Ectodermal cell (in vitro differentiated cells): ENCODE measurements around the gene TRIM56.
"Not testable (repeated sequence)": the region's sequence is repeated elsewhere in the genome, so short reads cannot be mapped to it uniquely, and the experiment has no call there.

Experiments used
- H3K27ac ChIP-seq: 2 replicates; pipeline ENCODE4 v1.7.0; 2013; ENCODE audit warnings: mild to moderate bottlenecking, low read depth, low read length; ENCODE audit not compliant: insufficient read depth, poor library complexity, severe bottlenecking
- H3K27me3 ChIP-seq: 2 replicates; pipeline ENCODE4 v1.7.0; 2013; ENCODE audit warnings: mild to moderate bottlenecking, low read length; ENCODE audit not compliant: insufficient read depth, control insufficient read depth, poor library complexity, severe bottlenecking
- H3K36me3 ChIP-seq: one replicate; pipeline ENCODE4 v1.7.0; 2013; ENCODE audit warnings: low read length; ENCODE audit not compliant: control insufficient read depth, insufficient read depth
- H3K4me1 ChIP-seq: one replicate; pipeline ENCODE4 v1.7.0; 2013; ENCODE audit warnings: low read length; ENCODE audit not compliant: control insufficient read depth, insufficient read depth
- H3K4me3 ChIP-seq: 2 replicates; pipeline ENCODE4 v1.7.0; 2013; ENCODE audit warnings: low read depth, low read length, control low read depth; ENCODE audit not compliant: insufficient read depth
- H3K9me3 ChIP-seq: 2 replicates; pipeline ENCODE4 v1.7.0; 2013; ENCODE audit warnings: mild to moderate bottlenecking, low read length, moderate library complexity; ENCODE audit not compliant: control insufficient read depth
- WGBS, 2 experiments: methylation state at CpG; one replicate each; pipeline ENCODE4 v1.1.7; 2013; ENCODE audit warnings: missing lambda C conversion rate in 2 of 2; 5-methylcytosine and 5-hydroxymethylcytosine counted together

The TRIM56 gene

GRCh38 chr7:101068401-101068800 lies 16.9 kb upstream of the TRIM56 start:
- Histone ChIP-seq H3K9me3 (no peaks in the 10 kb centered on the region), H3K4me3 (no peak overlapping the region), H3K27me3 (no peaks in the 10 kb centered on the region), H3K4me1 (peaks cover 11% of the 10 kb centered on the region), H3K27ac (no peak overlapping the region), H3K36me3 (no peaks in the 10 kb centered on the region)
- WGBS, 2 experiments = 91 to 93% methylated on average over 10 of the region's 10 CpGs

- not testable (repeated sequence) for H3K4me3 ChIP-seq, H3K27me3 ChIP-seq, H3K36me3 ChIP-seq, H3K27ac ChIP-seq, H3K4me1 ChIP-seq, H3K9me3 ChIP-seq
- 91 to 92% methylated on average over 13 to 14 of the region's 14 CpGs for WGBS, 2 experiments
Observed at GRCh38 chr7:101071362-101072104, 13.7 kb upstream of the TRIM56 start.

- no peaks in the 10 kb centered on the region for H3K9me3 ChIP-seq
- H3K27me3 ChIP-seq = no peaks in the 10 kb centered on the region
- no peak overlapping the region for H3K27ac ChIP-seq
- no peaks in the 10 kb centered on the region for H3K4me1 ChIP-seq
- no peak overlapping the region for H3K4me3 ChIP-seq
- WGBS, 2 experiments = 46 to 54% methylated on average over 3 of the region's 3 CpGs
- no peaks in the 10 kb centered on the region for H3K36me3 ChIP-seq
Observed at GRCh38 chr7:101075646-101076045, 9.6 kb upstream of the TRIM56 start.

- WGBS, 2 experiments = 86 to 88% methylated on average over 8 of the region's 8 CpGs
- H3K27me3 ChIP-seq, H3K27ac ChIP-seq: not testable (repeated sequence)
Observed at GRCh38 chr7:101076183-101076582, 9.1 kb upstream of the TRIM56 start.

GRCh38 chr7:101077303-101078086 lies 7.8 kb upstream of the TRIM56 start:
- Histone ChIP-seq H3K9me3 (no peaks in the 10 kb centered on the region), H3K27me3 (no peaks in the 10 kb centered on the region), H3K36me3 (no peaks in the 10 kb centered on the region), H3K4me1 (no peaks in the 10 kb centered on the region), H3K27ac (no peak overlapping the region), H3K4me3 (no peak overlapping the region)
- 32 to 34% methylated on average over 13 of the region's 13 CpGs for WGBS, 2 experiments

More at GRCh38 chr7:101076183-101076582, 9.1 kb upstream of the TRIM56 start:
- H3K36me3 ChIP-seq, H3K4me1 ChIP-seq, H3K4me3 ChIP-seq, H3K9me3 ChIP-seq: not testable (repeated sequence)

GRCh38 chr7:101081432-101081831 lies 3.8 kb upstream of the TRIM56 start:
- no peaks in the 10 kb centered on the region for H3K4me1 ChIP-seq
- 91 to 96% methylated on average over 1 of the region's 1 CpG for WGBS, 2 experiments
- no peaks in the 10 kb centered on the region for H3K27me3 ChIP-seq
- H3K36me3 ChIP-seq = no peaks in the 10 kb centered on the region
- H3K4me3 ChIP-seq = no peak overlapping the region
- H3K27ac ChIP-seq = no peak overlapping the region
- H3K9me3 ChIP-seq = no peaks in the 10 kb centered on the region

GRCh38 chr7:101084865-101085161 lies 468 bp upstream of the TRIM56 start:
- H3K9me3 ChIP-seq = no peaks in the 10 kb centered on the region
- no peak overlapping the region for H3K27ac ChIP-seq
- no peaks in the 10 kb centered on the region for H3K4me1 ChIP-seq
- no peaks in the 10 kb centered on the region for H3K27me3 ChIP-seq
- 70 to 71% methylated on average over 5 of the region's 5 CpGs for WGBS, 2 experiments
- peak overlapping the region; percentile 50 for H3K4me3 ChIP-seq
- no peaks in the 10 kb centered on the region for H3K36me3 ChIP-seq

GRCh38 chr7:101087334-101088068 lies 2.2 kb downstream of the TRIM56 start:
- Histone ChIP-seq H3K27ac (no peak overlapping the region), H3K9me3 (no peaks in the 10 kb centered on the region), H3K36me3 (no peaks in the 10 kb centered on the region), H3K4me3 (no peak overlapping the region), H3K4me1 (no peaks in the 10 kb centered on the region), H3K27me3 (no peaks in the 10 kb centered on the region)
- WGBS, 2 experiments = 94 to 95% methylated on average over 45 of the region's 45 CpGs

- no peaks in the 10 kb centered on the region for H3K9me3 ChIP-seq
- H3K36me3 ChIP-seq = no peaks in the 10 kb centered on the region
- no peak overlapping the region for H3K4me3 ChIP-seq
- 96% methylated on average over 21 of the region's 21 CpGs for WGBS, 2 experiments
- no peaks in the 10 kb centered on the region for H3K27me3 ChIP-seq
- H3K27ac ChIP-seq = no peak overlapping the region
- no peaks in the 10 kb centered on the region for H3K4me1 ChIP-seq
Observed at GRCh38 chr7:101088069-101088425, 2.8 kb downstream of the TRIM56 start.

- Histone ChIP-seq H3K4me3 (no peak overlapping the region), H3K36me3 (no peaks in the 10 kb centered on the region), H3K4me1 (no peaks in the 10 kb centered on the region), H3K27me3 (no peaks in the 10 kb centered on the region), H3K9me3 (no peaks in the 10 kb centered on the region), H3K27ac (no peak overlapping the region)
- 95 to 98% methylated on average over 41 of the region's 41 CpGs for WGBS, 2 experiments
Observed at GRCh38 chr7:101088858-101089529, 3.7 kb downstream of the TRIM56 start.
